ENCODE measurements around the gene FAM32A.

GRCh38 chr19:16224293-16225045, 39.3 kb downstream of the FAM32A start:
- TF ChIP-seq YY1 (IDR thresholded peaks at IDR 0.05; ENCODE audit: insufficient read depth, insufficient read length) (no peak), SUZ12 (IDR thresholded peaks at IDR 0.05; ENCODE audit: extremely low read depth, insufficient read depth, insufficient read length) (no peak)
